ENCODE measurements around the gene EIF2B4. TPM values are rescaled to one million over a fixed set of nuclear protein-coding genes. Genes with fewer than 3 reads are reported as not detected.

Gene EIF2B4
- total RNA-seq, 1 donor from 2014 or later = 56.0 TPM

- no peaks in the 10 kb centered on the region for H3K9me3 Mint-ChIP-seq
- no peak for DNase-seq (ENCODE audit: extremely low spot score, unreplicated experiment)
- peaks cover 26% of the 10 kb centered on the region for H3K36me3 Mint-ChIP-seq
- TF ChIP-seq CTCF (conservative IDR thresholded peaks at IDR 0.05) = no peak
- peak overlapping the region; percentile 96 for H3K4me3 Mint-ChIP-seq
- H3K4me1 Mint-ChIP-seq (ENCODE audit: unreplicated experiment) = peaks cover 26% of the 10 kb centered on the region
- no peaks in the 10 kb centered on the region for H3K27me3 Mint-ChIP-seq
- H3K27ac Mint-ChIP-seq = peak overlapping the region; percentile 98
Observed at GRCh38 chr2:27369471-27370025, 590 bp downstream of the EIF2B4 start.

DNA sequence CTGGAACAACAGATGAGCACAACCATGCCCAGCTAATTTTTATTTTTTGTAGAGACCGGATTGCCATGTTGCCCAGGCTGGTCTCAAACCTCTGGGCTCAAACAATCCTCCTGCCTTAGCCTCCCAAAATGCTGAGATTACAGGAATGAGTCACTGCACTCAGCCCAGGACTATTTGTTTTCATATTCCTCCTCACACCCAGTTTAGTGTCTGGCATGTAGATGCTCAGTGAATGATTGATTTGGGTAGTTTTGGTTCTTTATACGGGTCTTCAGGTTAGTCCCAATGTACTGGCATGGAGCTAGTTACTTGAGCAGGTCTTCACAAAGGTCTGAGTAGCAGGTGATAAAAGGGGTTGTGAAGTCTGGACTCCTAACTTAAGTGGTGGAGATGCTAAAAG is 6.2 kb downstream of the EIF2B4 start:
- TF ChIP-seq CTCF (conservative IDR thresholded peaks at IDR 0.05) = no peak
- H3K4me3 Mint-ChIP-seq = no peak overlapping the region

GRCh38 chr2:27362678-27363420 is 7.3 kb downstream of the EIF2B4 start:
- Mint-ChIP-seq H3K4me1 (ENCODE audit: unreplicated experiment) (peaks cover 4% of the 10 kb centered on the region), H3K9me3 (no peaks in the 10 kb centered on the region), H3K27me3 (no peaks in the 10 kb centered on the region), H3K4me3 (no peak overlapping the region), H3K27ac (peak overlapping the region; percentile 29), H3K36me3 (peaks cover 21% of the 10 kb centered on the region)
- no peak for TF ChIP-seq CTCF (conservative IDR thresholded peaks at IDR 0.05)
- DNase-seq (ENCODE audit: extremely low spot score, unreplicated experiment) = no peak

More for the DNA sequence above, 6.2 kb downstream of the EIF2B4 start:
- H3K36me3 Mint-ChIP-seq = peaks cover 14% of the 10 kb centered on the region
- H3K27me3 Mint-ChIP-seq = no peaks in the 10 kb centered on the region
- H3K4me1 Mint-ChIP-seq (ENCODE audit: unreplicated experiment) = no peaks in the 10 kb centered on the region
- no peaks in the 10 kb centered on the region for H3K9me3 Mint-ChIP-seq
- no peak for DNase-seq (ENCODE audit: extremely low spot score, unreplicated experiment)
- no peak overlapping the region for H3K27ac Mint-ChIP-seq

DNA sequence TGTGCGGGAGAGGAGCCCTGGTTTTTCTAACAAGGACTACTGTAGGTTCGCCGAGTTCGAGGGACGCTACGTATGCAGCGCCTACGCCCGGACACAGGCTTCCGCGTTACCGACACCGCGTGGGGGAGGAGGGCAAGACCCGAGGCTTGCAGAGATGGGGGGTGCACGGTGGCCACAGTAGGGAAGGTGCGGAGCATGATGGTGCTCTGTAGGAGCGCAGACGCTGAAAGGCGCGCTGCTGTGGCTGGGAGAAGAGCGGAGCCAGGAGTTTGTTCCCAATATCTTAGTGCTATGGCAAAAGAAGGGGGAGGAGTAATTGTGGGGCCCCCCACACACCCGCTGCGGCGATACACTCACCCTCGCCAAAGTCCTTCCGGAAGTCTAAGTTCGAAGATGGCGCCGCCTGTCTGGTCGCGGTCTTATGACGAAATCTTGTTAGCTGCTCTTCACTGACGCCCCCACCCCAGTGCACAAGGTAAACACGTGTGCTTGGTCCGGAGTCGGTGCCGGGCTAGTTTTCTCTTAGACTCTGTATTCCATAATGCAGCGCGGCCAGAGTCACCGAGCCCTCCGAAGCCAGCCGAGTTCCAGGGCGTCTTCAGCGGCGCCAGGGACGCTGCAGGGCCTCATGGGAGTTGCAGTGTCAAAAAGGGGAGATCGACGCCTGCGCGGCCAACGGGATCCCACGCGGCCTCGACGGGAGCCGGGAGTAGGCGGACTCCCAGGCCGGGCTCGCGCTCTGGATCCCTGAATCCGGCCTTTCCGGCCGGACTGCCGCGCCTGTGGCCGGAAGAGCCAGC is 13.6 kb downstream of the EIF2B4 start, which contains the start of gene GTF3C2:
Gene GTF3C2 (minus strand): TSS at position 383 of the 800 bp plus-strand sequence. CDS start 13,210 bp downstream, outside the sequence.
- Mint-ChIP-seq H3K27ac (peak within 1 kb of the TSS; percentile 98), H3K9me3 (no peaks in the 10 kb centered on the region), H3K4me3 (peak within 1 kb of the TSS; percentile 98), H3K36me3 (peaks cover 18% of the 10 kb centered on the region), H3K27me3 (no peaks in the 10 kb centered on the region), H3K4me1 (ENCODE audit: unreplicated experiment) (peaks cover 29% of the 10 kb centered on the region)
- TF ChIP-seq CTCF (conservative IDR thresholded peaks at IDR 0.05) = no peak
- DNase-seq (ENCODE audit: extremely low spot score, unreplicated experiment) = peak; percentile 93

- Mint-ChIP-seq H3K27ac (peak overlapping the region; percentile 98), H3K36me3 (peaks cover 18% of the 10 kb centered on the region), H3K4me1 (ENCODE audit: unreplicated experiment) (peaks cover 31% of the 10 kb centered on the region), H3K9me3 (no peaks in the 10 kb centered on the region), H3K4me3 (peak overlapping the region; percentile 98), H3K27me3 (no peaks in the 10 kb centered on the region)
- TF ChIP-seq CTCF (conservative IDR thresholded peaks at IDR 0.05) = no peak
- no peak for DNase-seq (ENCODE audit: extremely low spot score, unreplicated experiment)
Observed at GRCh38 chr2:27356056-27356381, 14.1 kb downstream of the EIF2B4 start.

Data from type B pancreatic cell (in vitro differentiated cells).